ENCODE results near the gene ARMC3.

DNA sequence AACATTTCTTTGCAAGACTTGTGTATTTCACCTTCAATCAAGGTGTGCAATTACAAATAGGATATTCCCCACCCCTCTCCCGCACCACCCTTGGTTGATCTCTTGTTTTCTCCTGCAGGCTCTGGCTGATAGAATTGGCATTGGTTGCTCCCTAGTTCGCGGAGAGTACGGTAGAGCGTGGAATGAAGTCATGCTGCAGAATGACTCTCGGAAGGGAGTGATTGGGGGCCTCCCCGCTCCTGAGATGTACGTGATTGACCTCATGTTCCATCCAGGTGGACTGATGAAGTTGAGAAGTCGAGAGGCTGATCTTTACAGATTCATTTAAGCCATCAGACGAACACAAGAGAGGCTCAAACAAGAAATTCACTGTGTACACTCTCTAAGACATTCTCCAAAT is 109.3 kb downstream of the ARMC3 start:
- TF ChIP-seq, protein P1, sequence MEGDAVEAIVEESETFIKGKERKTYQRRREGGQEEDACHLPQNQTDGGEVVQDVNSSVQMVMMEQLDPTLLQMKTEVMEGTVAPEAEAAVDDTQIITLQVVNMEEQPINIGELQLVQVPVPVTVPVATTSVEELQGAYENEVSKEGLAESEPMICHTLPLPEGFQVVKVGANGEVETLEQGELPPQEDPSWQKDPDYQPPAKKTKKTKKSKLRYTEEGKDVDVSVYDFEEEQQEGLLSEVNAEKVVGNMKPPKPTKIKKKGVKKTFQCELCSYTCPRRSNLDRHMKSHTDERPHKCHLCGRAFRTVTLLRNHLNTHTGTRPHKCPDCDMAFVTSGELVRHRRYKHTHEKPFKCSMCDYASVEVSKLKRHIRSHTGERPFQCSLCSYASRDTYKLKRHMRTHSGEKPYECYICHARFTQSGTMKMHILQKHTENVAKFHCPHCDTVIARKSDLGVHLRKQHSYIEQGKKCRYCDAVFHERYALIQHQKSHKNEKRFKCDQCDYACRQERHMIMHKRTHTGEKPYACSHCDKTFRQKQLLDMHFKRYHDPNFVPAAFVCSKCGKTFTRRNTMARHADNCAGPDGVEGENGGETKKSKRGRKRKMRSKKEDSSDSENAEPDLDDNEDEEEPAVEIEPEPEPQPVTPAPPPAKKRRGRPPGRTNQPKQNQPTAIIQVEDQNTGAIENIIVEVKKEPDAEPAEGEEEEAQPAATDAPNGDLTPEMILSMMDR (IDR thresholded peaks at IDR 0.05; ENCODE audit: insufficient read depth, low read length), result no peak
- TF ChIP-seq, protein P2, sequence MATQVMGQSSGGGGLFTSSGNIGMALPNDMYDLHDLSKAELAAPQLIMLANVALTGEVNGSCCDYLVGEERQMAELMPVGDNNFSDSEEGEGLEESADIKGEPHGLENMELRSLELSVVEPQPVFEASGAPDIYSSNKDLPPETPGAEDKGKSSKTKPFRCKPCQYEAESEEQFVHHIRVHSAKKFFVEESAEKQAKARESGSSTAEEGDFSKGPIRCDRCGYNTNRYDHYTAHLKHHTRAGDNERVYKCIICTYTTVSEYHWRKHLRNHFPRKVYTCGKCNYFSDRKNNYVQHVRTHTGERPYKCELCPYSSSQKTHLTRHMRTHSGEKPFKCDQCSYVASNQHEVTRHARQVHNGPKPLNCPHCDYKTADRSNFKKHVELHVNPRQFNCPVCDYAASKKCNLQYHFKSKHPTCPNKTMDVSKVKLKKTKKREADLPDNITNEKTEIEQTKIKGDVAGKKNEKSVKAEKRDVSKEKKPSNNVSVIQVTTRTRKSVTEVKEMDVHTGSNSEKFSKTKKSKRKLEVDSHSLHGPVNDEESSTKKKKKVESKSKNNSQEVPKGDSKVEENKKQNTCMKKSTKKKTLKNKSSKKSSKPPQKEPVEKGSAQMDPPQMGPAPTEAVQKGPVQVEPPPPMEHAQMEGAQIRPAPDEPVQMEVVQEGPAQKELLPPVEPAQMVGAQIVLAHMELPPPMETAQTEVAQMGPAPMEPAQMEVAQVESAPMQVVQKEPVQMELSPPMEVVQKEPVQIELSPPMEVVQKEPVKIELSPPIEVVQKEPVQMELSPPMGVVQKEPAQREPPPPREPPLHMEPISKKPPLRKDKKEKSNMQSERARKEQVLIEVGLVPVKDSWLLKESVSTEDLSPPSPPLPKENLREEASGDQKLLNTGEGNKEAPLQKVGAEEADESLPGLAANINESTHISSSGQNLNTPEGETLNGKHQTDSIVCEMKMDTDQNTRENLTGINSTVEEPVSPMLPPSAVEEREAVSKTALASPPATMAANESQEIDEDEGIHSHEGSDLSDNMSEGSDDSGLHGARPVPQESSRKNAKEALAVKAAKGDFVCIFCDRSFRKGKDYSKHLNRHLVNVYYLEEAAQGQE (IDR thresholded peaks at IDR 0.05; ENCODE audit: insufficient replicate concordance, low read depth), result no peak

All from HL-60 (cell line).